Measurements from ENCODE around the gene PCMTD2.

DNA sequence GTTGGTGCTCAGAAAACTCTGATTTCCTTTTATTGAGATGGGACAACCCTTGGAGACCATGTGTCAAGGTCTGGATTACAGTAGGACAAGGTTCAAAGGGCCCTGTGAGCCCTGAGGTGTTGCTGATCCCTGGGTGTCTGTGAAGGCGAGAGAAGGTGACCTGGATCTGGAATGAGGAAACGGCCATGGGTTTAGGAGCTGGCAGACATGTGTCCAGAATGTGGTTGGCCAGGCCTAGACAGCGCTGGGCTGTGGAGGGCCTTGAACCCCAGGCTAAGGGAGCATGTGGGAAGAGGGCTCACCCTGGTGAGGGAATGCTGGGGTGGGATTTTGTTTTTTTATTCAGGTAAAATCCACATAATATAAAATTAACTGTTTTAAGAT, 24.9 kb downstream of the PCMTD2 start:
- TF ChIP-seq EP300 (IDR thresholded peaks at IDR 0.05) (no peak), POLR2AphosphoS5 (IDR thresholded peaks at IDR 0.05) (no peak)

All from sigmoid colon (tissue), 4 donors.